LNCAP (cell line): ENCODE results near the gene AGT.

Experiments
- TF ChIP-seq, protein P1 (sequence below): fragments of 450-650 bp; IDR thresholded peaks from 2 replicates; pipeline ENCODE4 v1.5.1; 2017; ENCODE audit warnings: mild to moderate bottlenecking

AGT gene

DNA sequence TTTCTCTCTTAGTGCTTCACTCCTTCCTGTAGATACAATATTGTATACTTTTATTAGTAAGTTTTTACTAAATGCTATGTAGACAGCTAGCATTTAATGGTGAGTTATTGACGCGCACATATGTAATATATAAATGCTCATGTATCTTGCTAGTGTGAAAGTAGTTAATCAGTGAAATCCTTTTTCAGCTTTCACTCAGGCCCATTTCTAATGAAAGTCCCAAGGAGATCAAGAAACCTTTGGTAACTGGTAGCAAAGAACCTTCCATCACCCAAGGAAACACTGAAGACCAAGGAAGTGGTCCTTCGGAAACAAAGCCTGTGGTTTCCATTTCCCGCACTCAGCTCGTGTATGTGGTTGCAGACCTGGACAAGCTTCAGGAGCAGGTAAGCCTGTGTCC lies 27.2 kb downstream of the AGT start:
- TF ChIP-seq, protein P1, sequence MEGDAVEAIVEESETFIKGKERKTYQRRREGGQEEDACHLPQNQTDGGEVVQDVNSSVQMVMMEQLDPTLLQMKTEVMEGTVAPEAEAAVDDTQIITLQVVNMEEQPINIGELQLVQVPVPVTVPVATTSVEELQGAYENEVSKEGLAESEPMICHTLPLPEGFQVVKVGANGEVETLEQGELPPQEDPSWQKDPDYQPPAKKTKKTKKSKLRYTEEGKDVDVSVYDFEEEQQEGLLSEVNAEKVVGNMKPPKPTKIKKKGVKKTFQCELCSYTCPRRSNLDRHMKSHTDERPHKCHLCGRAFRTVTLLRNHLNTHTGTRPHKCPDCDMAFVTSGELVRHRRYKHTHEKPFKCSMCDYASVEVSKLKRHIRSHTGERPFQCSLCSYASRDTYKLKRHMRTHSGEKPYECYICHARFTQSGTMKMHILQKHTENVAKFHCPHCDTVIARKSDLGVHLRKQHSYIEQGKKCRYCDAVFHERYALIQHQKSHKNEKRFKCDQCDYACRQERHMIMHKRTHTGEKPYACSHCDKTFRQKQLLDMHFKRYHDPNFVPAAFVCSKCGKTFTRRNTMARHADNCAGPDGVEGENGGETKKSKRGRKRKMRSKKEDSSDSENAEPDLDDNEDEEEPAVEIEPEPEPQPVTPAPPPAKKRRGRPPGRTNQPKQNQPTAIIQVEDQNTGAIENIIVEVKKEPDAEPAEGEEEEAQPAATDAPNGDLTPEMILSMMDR, result no peak

DNA sequence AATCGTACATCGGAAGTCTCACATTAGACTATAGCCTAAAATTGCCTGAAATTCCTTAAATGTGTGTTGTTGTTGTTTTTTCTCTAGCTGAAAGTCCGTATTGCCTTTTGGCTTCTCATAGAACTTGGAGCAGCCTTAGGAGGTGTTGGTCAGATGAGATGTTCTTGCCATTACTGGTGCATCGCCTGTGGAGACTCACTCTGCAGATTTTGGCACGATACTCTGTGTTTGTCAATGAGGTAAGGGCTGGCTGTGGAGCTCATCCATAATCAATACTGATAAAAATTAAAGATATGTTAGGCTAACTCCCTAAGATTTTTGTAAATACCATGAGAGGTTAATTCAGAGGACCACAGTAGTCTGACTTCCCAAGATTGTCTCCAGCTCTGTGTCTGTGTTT lies 28.9 kb downstream of the AGT start:
- TF ChIP-seq, protein P1, result no peak

DNA sequence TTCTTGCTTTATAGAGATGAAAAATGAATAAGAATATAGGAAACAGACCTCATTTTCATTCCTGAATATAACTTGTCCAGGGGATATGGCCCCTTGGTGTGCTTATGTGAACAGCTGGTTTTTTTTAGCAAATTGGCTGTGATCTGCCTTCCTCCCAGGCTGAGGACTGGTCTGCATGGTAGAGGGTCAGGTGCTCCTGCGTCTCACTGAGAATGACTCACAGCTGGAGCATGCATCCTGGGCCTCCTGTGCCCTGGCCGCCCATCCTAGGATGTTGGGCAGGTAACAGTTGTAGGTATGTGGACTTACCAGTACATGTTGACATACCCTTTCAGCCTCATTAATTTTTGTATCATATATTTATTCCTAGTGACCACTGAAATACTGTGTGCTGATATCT lies 29.8 kb downstream of the AGT start:
- TF ChIP-seq, protein P1, result no peak

DNA sequence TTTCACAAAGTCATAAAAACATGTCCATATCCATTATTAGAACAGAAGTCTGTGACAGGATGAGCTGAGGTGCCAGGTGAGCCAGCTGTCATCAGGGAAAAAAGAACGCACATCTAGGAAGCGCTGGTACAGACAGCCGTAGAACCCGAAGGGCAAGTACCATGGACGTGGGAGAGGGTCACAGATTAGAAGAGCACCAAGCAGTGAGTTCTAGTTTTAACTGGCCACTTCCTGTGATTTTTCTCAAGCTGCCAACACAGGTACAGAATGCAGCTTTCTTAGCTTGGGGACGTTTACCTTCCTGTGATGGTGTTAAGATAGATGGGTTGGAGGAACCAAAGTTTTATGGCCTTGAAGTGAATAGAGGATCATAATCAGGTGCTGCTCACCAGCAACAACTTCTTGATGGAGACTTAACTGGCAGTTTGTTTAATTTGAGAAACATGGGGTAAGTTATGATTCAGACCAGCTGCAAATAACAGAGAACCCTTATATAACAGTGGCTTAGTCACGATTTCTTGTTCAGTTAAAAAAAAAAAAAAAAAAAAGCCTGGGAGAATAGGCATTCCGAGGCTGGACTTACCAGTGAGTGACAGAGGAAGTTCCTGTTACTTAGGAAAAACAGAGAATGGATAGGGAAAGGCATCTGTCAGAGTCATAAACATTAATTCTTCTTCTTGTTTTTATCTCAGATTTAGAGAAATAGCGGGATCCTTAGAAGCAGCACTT lies 30.9 kb downstream of the AGT start:
- TF ChIP-seq, protein P1, result no peak

DNA sequence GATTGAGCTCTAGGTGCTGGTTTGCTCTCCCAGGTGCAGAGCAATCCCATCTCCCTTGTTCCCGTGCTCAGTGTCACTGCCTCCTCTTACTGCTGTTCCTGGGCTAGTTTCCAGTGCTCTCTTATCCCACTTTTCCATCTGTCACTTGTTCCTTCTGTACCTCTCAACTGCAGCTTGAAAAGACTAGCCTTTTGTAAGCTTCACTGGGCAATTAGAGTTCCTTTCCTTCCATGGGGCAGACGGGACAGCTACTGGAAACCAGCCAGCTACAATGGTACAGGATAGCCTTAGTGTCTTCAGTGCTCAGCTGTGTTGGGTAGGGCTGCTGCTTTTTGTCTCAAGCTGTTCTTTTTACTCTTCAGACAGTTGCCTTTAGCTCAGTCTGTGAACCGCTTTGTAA lies 31.6 kb downstream of the AGT start:
- TF ChIP-seq, protein P1, result no peak

DNA sequence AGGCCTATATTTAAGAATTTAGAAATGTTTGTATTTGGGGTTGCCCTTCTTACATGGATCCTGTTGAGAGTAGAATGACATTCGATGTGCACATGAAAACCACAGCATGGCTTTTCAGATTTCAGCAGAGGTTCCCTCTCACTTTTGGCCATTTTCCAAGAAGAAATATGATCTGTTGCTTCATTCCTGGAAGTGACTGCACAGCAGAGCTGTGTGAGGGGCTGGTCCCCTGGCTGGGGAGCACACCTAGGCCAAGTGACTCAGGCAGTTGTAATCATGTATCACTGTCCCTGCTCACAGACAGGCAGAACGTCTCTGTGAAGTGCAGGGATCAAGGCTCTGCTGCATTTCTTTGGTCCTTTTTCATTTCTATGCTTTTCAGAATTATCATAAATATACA lies 32.3 kb downstream of the AGT start:
- TF ChIP-seq, protein P1, result no peak

DNA sequence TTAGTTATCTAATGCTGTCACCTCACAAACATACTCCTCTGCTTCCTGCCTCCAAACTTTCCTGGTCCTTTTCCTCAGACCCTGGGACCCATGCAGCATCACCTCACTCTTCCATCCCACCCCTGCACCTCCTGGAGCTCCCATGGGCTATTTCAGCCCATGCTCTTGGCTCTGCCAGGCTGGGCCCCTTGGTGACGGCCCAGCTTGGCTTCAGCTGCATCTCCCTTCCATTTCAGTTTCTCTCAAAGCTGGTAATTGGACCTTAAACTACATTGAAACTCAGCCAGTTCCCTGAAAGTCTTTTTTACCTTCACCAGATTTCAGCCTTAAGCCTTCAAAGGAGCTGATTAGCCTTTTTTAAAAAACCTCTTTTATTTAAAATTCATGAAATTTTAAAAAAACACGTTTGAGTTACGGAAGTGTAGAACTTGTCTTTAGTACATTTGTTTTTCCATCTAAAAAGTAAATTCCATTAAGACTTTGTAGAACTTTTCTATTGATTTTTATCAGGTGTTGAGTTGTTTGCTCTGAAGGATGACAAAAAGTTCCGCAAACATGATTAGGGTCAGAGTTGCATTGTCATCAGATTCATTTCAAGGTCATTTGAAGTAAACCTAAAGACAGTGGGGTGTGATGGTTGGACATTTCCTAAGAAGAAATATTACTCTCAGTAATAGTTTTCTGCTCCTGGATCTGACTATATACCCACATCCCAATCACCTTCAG lies 33.5 kb downstream of the AGT start:
- TF ChIP-seq, protein P1, result no peak
